ENCODE measurements around the gene TAP1. TPM values are rescaled to one million over a fixed set of nuclear protein-coding genes. Genes with fewer than 3 reads are reported as not detected.

Gene TAP1
- total RNA-seq, 1 donor from 2014 or later = 28.2 TPM

DNA sequence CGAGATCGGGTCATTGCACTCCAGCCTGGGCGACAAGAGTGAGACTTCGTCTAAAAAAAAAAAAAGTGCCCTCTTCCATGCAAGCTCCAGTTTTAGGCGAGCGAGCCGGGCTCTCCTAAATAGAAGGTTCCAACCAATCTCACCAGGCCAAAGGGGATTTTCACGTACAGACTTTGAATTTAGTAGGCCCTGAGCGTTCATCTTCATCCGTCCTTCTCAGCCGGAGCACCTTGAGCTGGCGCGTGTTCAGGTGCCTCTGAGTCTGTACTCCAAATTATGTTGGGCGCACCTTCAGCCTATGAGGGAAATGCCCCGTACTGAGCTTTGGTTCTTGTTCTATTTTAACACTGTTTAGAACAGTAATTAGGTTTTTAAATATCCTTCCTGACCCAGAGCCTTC, 14.1 kb downstream of the TAP1 start:
- Histone ChIP-seq H3K36me3 (ENCODE audit: control insufficient read depth, insufficient read depth, low read length) (peaks cover 11% of the 10 kb centered on the region), H3K27me3 (ENCODE audit: control insufficient read depth, insufficient read depth, low read length) (no peaks in the 10 kb centered on the region), H3K4me3 (ENCODE audit: low read depth, low read length) (no peak overlapping the region)
- no peak for TF ChIP-seq CTCF (IDR thresholded peaks at IDR 0.05; ENCODE audit: insufficient read depth, low read length, severe bottlenecking)
- DNase-seq (ENCODE audit: low read depth) = no peak
- no peak for FAIRE-seq

GRCh38 chr6:32838114-32838958, 15.2 kb downstream of the TAP1 start, which contains the start of gene TAP2:
TAP2 (minus strand) TSS chr6:32838739; CDS start chr6:32838233, 506 bp downstream.
- TF ChIP-seq CTCF (IDR thresholded peaks at IDR 0.05; ENCODE audit: insufficient read depth, low read length, severe bottlenecking) = peak; percentile 94
- Histone ChIP-seq H3K36me3 (ENCODE audit: control insufficient read depth, insufficient read depth, low read length) (peaks cover 12% of the 10 kb centered on the region), H3K4me3 (ENCODE audit: low read depth, low read length) (peak within 1 kb of the TSS; percentile 81), H3K27me3 (ENCODE audit: control insufficient read depth, insufficient read depth, low read length) (no peaks in the 10 kb centered on the region)
- FAIRE-seq (no peak), DNase-seq (ENCODE audit: low read depth) (peak; percentile 80)

GRCh38 chr6:32837651-32838113, 15.8 kb downstream of the TAP1 start:
- FAIRE-seq = no peak
- H3K36me3 ChIP-seq (ENCODE audit: control insufficient read depth, insufficient read depth, low read length) = peaks cover 11% of the 10 kb centered on the region

DNA sequence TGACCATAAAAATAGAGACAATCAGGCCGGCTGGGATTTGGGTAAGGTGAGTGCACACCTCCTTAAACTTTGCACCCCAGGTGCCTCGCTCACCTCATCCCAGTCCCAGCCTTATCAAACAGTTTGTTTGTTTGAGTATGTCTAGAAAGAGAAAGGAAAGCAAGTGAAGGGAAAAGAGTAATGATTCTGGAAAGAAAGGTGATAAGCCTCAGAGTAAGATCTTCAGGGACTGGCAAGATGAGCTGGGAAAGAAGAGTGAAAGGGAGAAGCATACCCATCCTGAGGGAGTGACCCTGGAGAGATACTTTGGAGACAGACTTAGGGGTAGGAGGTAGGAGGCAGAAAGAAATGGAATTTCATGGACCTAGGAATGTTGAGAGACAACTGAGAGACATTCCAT, 16.6 kb downstream of the TAP1 start:
- Histone ChIP-seq H3K27me3 (ENCODE audit: control insufficient read depth, insufficient read depth, low read length) (no peaks in the 10 kb centered on the region), H3K36me3 (ENCODE audit: control insufficient read depth, insufficient read depth, low read length) (peaks cover 12% of the 10 kb centered on the region), H3K4me3 (ENCODE audit: low read depth, low read length) (no peak overlapping the region)
- no peak for FAIRE-seq
- no peak for TF ChIP-seq CTCF (IDR thresholded peaks at IDR 0.05; ENCODE audit: insufficient read depth, low read length, severe bottlenecking)
- no peak for DNase-seq (ENCODE audit: low read depth)

More at GRCh38 chr6:32837651-32838113, 15.8 kb downstream of the TAP1 start:
- Histone ChIP-seq H3K27me3 (ENCODE audit: control insufficient read depth, insufficient read depth, low read length) (no peaks in the 10 kb centered on the region), H3K4me3 (ENCODE audit: low read depth, low read length) (peak overlapping the region; percentile 81)
- DNase-seq (ENCODE audit: low read depth) = peak; percentile 87
- no peak for TF ChIP-seq CTCF (IDR thresholded peaks at IDR 0.05; ENCODE audit: insufficient read depth, low read length, severe bottlenecking)

DNA sequence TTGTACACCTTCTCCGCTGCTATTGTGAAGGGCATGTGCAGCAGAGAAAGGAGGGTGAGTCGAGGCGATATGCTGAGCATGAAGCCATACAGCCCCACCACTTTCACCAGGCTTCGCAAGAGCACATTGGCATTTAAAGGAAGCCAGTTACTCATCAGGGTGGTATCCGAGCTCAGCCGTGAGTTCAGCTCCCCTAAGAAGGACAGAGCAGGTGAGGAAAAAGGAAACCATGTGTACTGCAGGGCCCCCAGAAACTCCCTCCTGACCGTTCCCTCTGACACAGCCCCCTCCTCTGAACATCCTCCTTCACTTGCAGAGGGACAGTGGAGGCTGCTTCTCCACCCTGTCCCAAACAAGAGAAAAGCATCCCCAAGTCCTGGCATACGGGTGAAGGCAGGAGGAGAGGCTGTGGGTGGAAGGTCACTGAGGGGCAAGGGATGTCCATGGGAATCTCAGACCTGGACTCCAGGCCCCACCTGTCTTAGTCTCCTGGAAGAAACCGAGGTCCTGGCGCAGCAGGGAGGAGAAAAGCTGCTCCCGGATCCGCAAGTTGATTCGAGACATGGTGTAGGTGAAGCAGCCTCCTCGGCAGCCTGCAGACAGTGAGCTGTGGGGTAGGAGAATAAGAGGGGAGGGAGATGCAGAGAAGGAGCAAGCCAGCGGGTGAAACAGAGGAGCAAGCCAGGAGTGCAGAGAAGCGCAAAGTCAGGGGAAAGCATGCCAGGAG, 18.2 kb downstream of the TAP1 start:
- H3K27me3 ChIP-seq (ENCODE audit: control insufficient read depth, insufficient read depth, low read length) = no peaks in the 10 kb centered on the region
- TF ChIP-seq CTCF (IDR thresholded peaks at IDR 0.05; ENCODE audit: insufficient read depth, low read length, severe bottlenecking) = no peak
- H3K4me3 ChIP-seq (ENCODE audit: low read depth, low read length) = no peak overlapping the region
- DNase-seq (ENCODE audit: low read depth) (no peak), FAIRE-seq (no peak)
- H3K36me3 ChIP-seq (ENCODE audit: control insufficient read depth, insufficient read depth, low read length) = peaks cover 16% of the 10 kb centered on the region
